ENCODE measurements around the gene TMEM176B.

DNA sequence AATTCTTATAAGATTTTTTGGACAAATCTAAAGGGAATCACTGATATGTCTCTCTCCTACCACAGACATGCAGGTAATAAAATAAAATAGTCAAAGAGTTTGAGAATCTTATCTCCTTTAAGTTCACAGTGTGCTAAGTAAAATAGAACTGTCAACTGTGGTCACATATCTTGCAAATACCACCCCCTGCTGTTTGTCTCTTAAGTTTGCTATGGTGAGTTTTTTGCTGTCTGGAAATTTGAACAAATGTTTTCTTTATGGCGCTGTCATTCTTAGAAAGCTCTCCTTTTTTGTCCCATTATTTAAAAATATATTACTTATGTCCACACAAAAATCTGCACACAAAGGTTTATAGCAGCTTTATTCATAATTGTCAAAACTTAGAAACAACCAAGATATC, 43.3 kb downstream of the TMEM176B start:
- TF ChIP-seq POLR2A (IDR thresholded peaks at IDR 0.05): no peak
- TF ChIP-seq, protein P1, sequence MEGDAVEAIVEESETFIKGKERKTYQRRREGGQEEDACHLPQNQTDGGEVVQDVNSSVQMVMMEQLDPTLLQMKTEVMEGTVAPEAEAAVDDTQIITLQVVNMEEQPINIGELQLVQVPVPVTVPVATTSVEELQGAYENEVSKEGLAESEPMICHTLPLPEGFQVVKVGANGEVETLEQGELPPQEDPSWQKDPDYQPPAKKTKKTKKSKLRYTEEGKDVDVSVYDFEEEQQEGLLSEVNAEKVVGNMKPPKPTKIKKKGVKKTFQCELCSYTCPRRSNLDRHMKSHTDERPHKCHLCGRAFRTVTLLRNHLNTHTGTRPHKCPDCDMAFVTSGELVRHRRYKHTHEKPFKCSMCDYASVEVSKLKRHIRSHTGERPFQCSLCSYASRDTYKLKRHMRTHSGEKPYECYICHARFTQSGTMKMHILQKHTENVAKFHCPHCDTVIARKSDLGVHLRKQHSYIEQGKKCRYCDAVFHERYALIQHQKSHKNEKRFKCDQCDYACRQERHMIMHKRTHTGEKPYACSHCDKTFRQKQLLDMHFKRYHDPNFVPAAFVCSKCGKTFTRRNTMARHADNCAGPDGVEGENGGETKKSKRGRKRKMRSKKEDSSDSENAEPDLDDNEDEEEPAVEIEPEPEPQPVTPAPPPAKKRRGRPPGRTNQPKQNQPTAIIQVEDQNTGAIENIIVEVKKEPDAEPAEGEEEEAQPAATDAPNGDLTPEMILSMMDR (IDR thresholded peaks at IDR 0.05): peak in 4 of 6 experiments; percentile 39 to 49 (median 42)
